ENCODE data around the gene CABLES2.
"Not testable (repeated sequence)": the region's sequence is repeated elsewhere in the genome, so short reads cannot be mapped to it uniquely, and the experiment has no call there.

Gene CABLES2

GRCh38 chr20:62433658-62434497 is 26.8 kb upstream of the CABLES2 start:
- no peak for DNase-seq (ENCODE audit: low spot score)

- no peak for DNase-seq (ENCODE audit: low spot score)
Measured at GRCh38 chr20:62430866-62431447, 23.9 kb upstream of the CABLES2 start.

- no peak for DNase-seq (ENCODE audit: low spot score)
Measured at GRCh38 chr20:62430311-62430853, 23.3 kb upstream of the CABLES2 start.

- no peak for DNase-seq (ENCODE audit: low spot score)
Measured at GRCh38 chr20:62429455-62430310, 22.6 kb upstream of the CABLES2 start.

- no peak for DNase-seq (ENCODE audit: low spot score)
Measured at GRCh38 chr20:62428396-62429295, 21.6 kb upstream of the CABLES2 start.

- DNase-seq (ENCODE audit: low spot score), result no peak
Measured at GRCh38 chr20:62428002-62428372, 20.9 kb upstream of the CABLES2 start.

- DNase-seq (ENCODE audit: low spot score), result no peak
Measured at GRCh38 chr20:62427172-62428001, 20.3 kb upstream of the CABLES2 start, which contains the start of gene RBBP8NL. Gene RBBP8NL, minus strand, starts transcription at chr20:62427539. Its CDS starts 7,892 bp downstream, at chr20:62419647.

- no peak for DNase-seq (ENCODE audit: low spot score)
Measured at GRCh38 chr20:62426699-62427131, 19.6 kb upstream of the CABLES2 start.

GRCh38 chr20:62426059-62426348 is 18.9 kb upstream of the CABLES2 start:
- DNase-seq (ENCODE audit: low spot score), result not testable (repeated sequence)

- DNase-seq (ENCODE audit: low spot score), result no peak
Measured at GRCh38 chr20:62425281-62426058, 18.4 kb upstream of the CABLES2 start.

GRCh38 chr20:62424249-62425107 is 17.4 kb upstream of the CABLES2 start:
- DNase-seq (ENCODE audit: low spot score), result no peak

- no peak for DNase-seq (ENCODE audit: low spot score)
Measured at GRCh38 chr20:62423326-62423706, 16.2 kb upstream of the CABLES2 start.

GRCh38 chr20:62422636-62423325 is 15.7 kb upstream of the CABLES2 start:
- no peak for DNase-seq (ENCODE audit: low spot score)

- DNase-seq (ENCODE audit: low spot score), result no peak
Measured at GRCh38 chr20:62421716-62421990, 14.6 kb upstream of the CABLES2 start.

GRCh38 chr20:62420846-62421715 is 14.0 kb upstream of the CABLES2 start:
- no peak for DNase-seq (ENCODE audit: low spot score)

GRCh38 chr20:62419759-62420158 is 12.7 kb upstream of the CABLES2 start:
- DNase-seq (ENCODE audit: low spot score), result no peak

GRCh38 chr20:62418709-62419487 is 11.8 kb upstream of the CABLES2 start:
- no peak for DNase-seq (ENCODE audit: low spot score)

Measured in CD4-positive, alpha-beta T cell treated with Interleukin-2 at 100 ng/mL for 4 hours (primary cell).